ENCODE data around the gene ARSB. TPM values are rescaled to one million over a fixed set of nuclear protein-coding genes. Genes with fewer than 3 reads are reported as not detected.

ARSB gene
- total and polyA plus RNA-seq, 3 donors from 2014 or later, result 5.3 to 12.9 (median 11.8) TPM

- intact Hi-C loops (cut with DNase I; ENCODE audit: low total_unique reads), result no loop called here
- DNase-seq, result no peak
- no peak overlapping the region for H3K27ac ChIP-seq
- TF ChIP-seq POLR2A (IDR thresholded peaks at IDR 0.05) (no peak), CTCF (IDR thresholded peaks at IDR 0.05) (no peak)
- 87 to 88% methylated on average over 1 of the region's 1 CpG for WGBS, 2 donors
- peaks cover 7% of the 10 kb centered on the region for H3K4me1 ChIP-seq
- no peaks in the 10 kb centered on the region for H3K36me3 ChIP-seq (ENCODE audit: low read depth, missing control alignments)
- H3K4me3 ChIP-seq, result no peak overlapping the region
- no peaks in the 10 kb centered on the region for H3K9me3 ChIP-seq
- no peaks in the 10 kb centered on the region for H3K27me3 ChIP-seq
Observed at GRCh38 chr5:78811866-78812265, 173.2 kb downstream of the ARSB start.

- intact Hi-C loops (cut with DNase I; ENCODE audit: low total_unique reads), result no loop called here
- TF ChIP-seq CTCF (IDR thresholded peaks at IDR 0.05) (no peak), POLR2A (IDR thresholded peaks at IDR 0.05) (no peak)
- WGBS, 2 donors, result 76 to 80% methylated on average over 5 of the region's 5 CpGs
- Histone ChIP-seq H3K27ac (no peak overlapping the region), H3K4me3 (no peak overlapping the region), H3K27me3 (no peaks in the 10 kb centered on the region), H3K9me3 (no peaks in the 10 kb centered on the region), H3K36me3 (ENCODE audit: low read depth, missing control alignments) (no peaks in the 10 kb centered on the region), H3K4me1 (peaks cover 7% of the 10 kb centered on the region)
- no peak for DNase-seq
Observed at GRCh38 chr5:78811121-78811817, 173.8 kb downstream of the ARSB start.

GRCh38 chr5:78810098-78810920 lies 174.8 kb downstream of the ARSB start:
- no peaks in the 10 kb centered on the region for H3K36me3 ChIP-seq (ENCODE audit: low read depth, missing control alignments)
- H3K27ac ChIP-seq, result no peak overlapping the region
- intact Hi-C loops (cut with DNase I; ENCODE audit: low total_unique reads), result no loop called here

GRCh38 chr5:78809444-78809843 lies 175.7 kb downstream of the ARSB start:
- Histone ChIP-seq H3K27me3 (no peaks in the 10 kb centered on the region), H3K36me3 (ENCODE audit: low read depth, missing control alignments) (no peaks in the 10 kb centered on the region), H3K9me3 (no peaks in the 10 kb centered on the region), H3K4me1 (peaks cover 21% of the 10 kb centered on the region), H3K27ac (no peak overlapping the region), H3K4me3 (no peak overlapping the region)
- no peak for DNase-seq
- WGBS, 2 donors, result 71 to 83% methylated on average over 11 of the region's 11 CpGs
- intact Hi-C loops (cut with DNase I; ENCODE audit: low total_unique reads), result no loop called here
- TF ChIP-seq POLR2A (IDR thresholded peaks at IDR 0.05), result no peak

More at GRCh38 chr5:78810098-78810920, 174.8 kb downstream of the ARSB start:
- WGBS, 2 donors, result 87 to 92% methylated on average over 6 of the region's 6 CpGs
- no peaks in the 10 kb centered on the region for H3K9me3 ChIP-seq
- DNase-seq, result no peak
- H3K4me3 ChIP-seq, result no peak overlapping the region
- no peaks in the 10 kb centered on the region for H3K27me3 ChIP-seq
- peaks cover 13% of the 10 kb centered on the region for H3K4me1 ChIP-seq
- TF ChIP-seq POLR2A (IDR thresholded peaks at IDR 0.05) (no peak), CTCF (IDR thresholded peaks at IDR 0.05) (no peak)

- Histone ChIP-seq H3K9me3 (no peaks in the 10 kb centered on the region), H3K36me3 (ENCODE audit: low read depth, missing control alignments) (no peaks in the 10 kb centered on the region), H3K27me3 (no peaks in the 10 kb centered on the region), H3K4me3 (no peak overlapping the region), H3K4me1 (peaks cover 24% of the 10 kb centered on the region), H3K27ac (no peak overlapping the region)
- no peak for DNase-seq
- TF ChIP-seq CTCF (IDR thresholded peaks at IDR 0.05) (no peak), POLR2A (IDR thresholded peaks at IDR 0.05) (no peak)
- 66 to 73% methylated on average over 8 of the region's 8 CpGs for WGBS, 2 donors
- intact Hi-C loops (cut with DNase I; ENCODE audit: low total_unique reads), result no loop called here
Observed at GRCh38 chr5:78808818-78809217, 176.3 kb downstream of the ARSB start.
